GM18858 (cell line): ENCODE data around the gene GAPDHS.

Source experiments
- ATAC-seq: cut with Tn5 transposase; IDR thresholded peaks from one replicate; pipeline ENCODE4 v1.9.1; 2021; ENCODE audit not compliant: unreplicated experiment

Gene GAPDHS

DNA sequence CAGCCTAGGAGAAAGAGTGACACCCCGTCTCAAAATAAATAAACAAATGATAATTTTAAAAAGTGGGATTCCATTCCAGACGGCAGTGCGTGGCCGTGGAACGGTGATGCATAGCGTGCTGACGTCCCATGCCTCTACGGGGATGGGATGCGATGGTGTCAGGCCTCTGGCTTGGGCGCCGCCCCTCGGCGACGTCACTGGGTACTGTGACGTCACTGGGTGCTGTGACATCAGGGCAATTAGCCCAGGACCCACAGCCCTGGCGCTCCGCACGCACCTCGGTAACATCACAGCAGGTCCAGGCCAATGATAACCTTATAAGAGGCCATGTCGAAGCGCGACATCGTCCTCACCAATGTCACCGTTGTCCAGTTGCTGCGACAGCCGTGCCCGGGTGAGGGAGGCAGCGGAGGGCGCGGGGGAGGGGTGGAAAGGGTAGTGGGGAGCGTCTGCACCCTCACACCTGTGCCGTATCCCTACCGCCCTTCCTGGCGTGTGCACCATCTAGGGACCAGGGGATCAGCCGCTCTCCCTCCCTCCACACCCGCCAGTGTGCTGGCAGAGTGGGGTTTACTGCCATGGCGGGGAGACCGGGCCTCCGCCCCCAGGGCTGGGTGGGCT lies at the start of gene GAPDHS:
TSS of gene GAPDHS (plus strand) at position 256 of the 621 bp plus-strand sequence. CDS start at position 328, 72 bp downstream.
- ATAC-seq: no peak

- no peak for ATAC-seq
Observed at GRCh38 chr19:35484252-35485036, 48.8 kb upstream of the GAPDHS start.

DNA sequence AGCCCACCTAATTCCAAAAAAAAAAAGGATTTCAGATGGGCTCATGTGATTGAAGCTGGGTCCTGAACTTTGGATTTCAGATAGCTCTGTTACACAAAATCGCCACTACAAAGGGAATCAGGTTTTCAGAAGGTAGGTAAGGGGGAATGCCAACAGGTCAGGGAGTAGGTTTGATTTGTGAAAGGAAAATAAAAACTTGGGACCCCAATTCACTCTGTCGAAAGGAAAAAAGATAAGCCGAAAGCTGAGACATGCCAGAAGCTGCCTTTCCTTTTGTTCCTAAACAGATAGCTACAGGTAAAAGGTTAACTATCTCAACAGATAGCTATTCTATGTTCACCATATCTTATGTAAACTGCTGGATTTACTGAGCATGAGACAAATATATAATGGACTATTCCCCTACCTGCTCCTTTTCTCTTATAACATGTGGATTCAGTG lies 47.0 kb upstream of the GAPDHS start:
- no peak for ATAC-seq

DNA sequence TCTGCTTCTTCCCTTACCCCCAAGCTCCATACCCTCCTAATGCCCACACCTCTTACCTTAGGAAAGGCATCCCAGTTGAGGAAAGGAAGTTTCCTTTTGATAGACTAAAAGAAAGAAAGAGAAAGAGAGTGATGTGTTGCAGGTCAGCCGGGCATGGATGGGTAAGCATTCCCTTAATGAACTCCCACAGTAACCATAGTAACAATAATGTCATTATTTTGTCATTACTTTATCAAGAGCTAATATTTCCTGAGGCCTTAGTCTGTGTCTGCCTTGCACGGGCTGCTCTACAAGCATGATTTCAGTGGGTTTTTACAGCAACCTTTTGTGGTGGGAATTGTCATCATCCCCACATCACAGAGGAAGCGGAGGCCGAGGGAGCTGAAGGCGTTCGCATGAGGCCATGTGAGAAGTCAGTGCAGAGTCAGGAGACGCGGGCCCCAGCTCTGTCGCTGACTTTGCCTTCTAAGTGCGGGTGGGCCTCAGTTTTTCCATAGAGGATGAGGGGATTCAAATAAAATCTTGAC lies 45.5 kb upstream of the GAPDHS start:
- ATAC-seq: no peak

DNA sequence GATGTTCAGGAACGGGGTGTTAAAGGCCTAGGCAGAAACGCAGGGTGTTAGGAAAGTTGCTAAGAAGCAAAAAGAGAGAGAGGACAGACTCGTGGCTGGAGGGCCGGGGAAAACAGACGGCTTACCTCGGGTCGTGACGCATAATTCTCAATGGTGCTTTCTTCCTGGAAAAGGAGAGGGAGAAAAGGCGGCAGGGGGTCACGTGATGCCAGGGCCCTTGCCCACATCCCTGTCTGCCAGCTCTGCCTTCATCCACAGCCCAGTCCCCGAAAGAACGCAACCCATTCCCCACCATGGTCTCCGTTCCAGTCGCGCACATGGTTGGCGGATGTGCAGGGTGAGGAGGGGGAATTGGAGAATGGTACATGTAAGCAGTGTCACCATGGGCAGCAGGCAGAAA lies 44.6 kb upstream of the GAPDHS start:
- no peak for ATAC-seq

DNA sequence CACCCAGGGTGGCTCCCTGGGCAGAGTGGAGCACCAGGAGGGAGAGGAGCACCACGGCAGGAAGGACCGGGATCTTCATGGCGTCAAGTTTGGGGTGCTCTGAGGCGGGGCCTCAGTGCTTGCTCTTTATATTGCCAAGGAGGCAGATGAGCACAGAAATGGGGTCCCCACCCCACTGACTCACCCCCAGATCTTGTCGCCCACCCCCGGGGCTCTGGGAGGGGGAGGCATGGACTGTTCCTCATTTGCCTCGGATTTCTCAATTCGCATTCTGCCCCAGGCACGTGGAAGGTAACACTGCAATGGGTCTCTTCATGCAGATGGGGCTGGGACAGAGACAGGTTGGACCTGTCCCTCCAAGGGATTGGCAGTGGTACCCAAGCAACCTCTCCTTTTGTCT lies 42.9 kb upstream of the GAPDHS start, which contains the start of gene KRTDAP:
TSS of gene KRTDAP (minus strand) at position 101 of the 400 bp plus-strand sequence. CDS start at position 79, 22 bp downstream.
- no peak for ATAC-seq

DNA sequence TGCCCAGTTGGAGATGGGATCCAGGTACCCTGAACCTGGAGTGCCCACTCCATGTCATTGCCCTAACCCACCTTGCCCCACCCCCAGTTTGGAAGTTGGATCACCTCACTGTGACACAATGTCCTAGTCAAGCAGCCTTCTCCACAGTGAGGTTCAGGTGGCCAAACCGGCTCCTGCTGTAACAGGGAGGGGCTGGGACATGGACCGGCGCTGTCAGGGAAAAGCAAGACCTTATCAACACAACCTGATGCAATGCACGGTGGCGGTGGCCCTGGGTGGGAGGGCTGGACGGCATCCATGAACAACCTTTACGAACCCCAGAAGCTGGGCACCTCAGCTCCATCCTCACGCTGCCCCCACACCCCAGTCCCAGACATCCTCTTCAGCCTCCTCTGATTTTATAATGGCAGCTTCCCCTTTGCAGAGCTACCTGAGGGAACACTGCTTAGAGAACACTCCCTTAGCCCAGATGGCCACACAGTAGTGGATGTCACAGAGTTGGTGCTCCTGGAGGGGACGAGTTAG lies 41.4 kb upstream of the GAPDHS start:
- ATAC-seq: no peak

DNA sequence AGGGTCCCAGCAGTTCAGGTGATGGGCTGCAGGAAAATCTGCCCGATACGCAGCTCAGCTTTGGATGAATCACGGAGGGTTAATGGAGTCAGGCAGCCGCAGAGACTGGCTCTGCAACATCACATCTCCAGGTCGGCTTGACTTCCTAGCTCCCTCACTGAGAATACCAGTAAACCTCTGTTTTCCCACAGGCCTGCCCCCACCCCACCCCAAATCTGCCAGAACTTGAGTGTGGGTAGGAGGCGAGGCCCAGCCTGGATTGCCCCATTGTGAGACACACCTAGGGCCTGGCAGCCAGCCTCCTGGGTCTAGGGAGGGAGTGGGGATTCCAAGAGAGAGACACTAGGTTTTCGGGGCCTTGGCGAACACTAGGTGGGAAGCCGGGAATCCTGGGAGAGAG lies 39.3 kb upstream of the GAPDHS start:
- no peak for ATAC-seq

GRCh38 chr19:35495107-35496064 lies 37.9 kb upstream of the GAPDHS start:
- no peak for ATAC-seq

- no peak for ATAC-seq
Observed at GRCh38 chr19:35497406-35497805, 35.9 kb upstream of the GAPDHS start.

GRCh38 chr19:35498220-35498619 lies 35.0 kb upstream of the GAPDHS start:
- ATAC-seq: no peak

GRCh38 chr19:35498984-35499527 lies 34.2 kb upstream of the GAPDHS start:
- no peak for ATAC-seq

DNA sequence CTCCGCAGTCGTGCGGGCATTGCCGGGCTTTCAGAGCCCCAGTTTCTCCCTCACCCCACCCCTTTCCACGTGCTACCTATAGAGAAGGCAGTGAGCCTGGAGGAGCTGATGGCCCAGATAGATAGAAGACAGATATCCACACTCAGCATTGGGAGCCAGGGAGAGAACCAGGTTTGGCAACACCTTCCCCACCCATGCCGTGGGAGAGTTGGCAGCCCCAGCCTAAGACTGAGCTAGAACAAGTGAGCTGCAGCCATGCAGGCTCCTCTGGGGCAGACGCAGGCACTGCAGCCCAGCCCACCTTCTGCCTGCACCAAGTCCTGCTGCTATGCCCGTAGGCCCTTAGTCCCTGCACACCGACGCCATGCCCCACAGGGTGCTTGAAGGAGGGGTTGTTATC lies 32.6 kb upstream of the GAPDHS start:
- ATAC-seq: no peak

- no peak for ATAC-seq
Observed at GRCh38 chr19:35501684-35502083, 31.6 kb upstream of the GAPDHS start.

DNA sequence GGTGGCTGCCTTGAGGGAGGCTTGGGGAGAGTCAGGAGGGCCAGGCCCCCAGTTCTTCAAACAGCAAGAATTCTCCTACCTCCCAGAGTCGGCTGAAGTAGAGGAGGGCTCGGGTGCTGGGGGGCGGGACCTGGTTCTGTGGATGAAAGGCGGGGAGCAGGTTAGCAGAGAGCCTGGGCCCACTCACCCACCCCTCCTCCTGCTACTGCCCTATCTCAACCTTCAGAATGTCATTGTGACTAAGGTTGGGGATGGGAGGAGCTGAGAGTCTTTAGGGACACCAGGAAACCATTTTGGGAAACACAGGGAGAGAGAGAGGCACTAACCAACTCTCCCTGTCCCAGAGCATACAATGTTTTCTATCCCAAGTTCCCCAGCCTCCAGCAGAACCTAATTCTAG lies 30.5 kb upstream of the GAPDHS start:
- ATAC-seq: no peak

DNA sequence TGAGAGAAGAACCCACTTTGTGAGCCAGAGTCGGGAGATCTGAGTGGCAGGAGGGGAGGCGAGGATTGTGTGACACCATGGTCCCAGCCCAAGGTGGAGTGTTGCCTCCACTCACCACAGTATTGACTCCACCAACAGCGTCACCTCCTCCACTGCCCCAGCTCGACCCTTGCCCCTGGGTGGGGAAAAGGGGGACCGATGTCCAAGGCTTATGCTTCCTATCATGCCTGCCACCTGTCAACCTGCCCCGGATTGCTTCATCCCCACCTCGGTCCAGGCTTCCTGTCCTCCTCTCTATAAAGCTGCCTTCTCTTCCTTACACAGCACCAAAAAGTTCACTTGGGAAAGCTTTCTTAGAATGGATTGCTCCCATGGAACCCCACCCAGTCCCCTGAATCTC lies 27.2 kb upstream of the GAPDHS start:
- ATAC-seq: no peak

DNA sequence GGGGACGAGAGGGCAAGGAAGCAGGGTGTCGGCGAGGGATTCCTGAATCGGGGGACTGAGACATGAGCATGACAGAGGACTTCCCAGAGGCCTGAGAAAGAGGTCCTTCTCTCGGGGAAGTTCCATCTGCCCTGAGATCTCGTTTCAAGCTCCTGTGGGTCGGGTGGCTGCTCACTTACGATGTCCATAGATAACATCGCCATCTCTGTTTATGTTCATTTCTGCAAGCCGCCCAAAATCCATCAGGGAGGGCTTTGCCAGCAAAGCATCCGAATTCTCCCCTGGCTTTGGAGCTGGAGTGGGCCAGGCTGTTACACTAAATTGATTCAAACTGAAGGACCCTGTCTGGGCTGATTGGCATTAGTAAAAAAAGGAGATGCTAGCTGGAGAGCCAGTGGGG lies 25.7 kb upstream of the GAPDHS start:
- ATAC-seq: no peak

DNA sequence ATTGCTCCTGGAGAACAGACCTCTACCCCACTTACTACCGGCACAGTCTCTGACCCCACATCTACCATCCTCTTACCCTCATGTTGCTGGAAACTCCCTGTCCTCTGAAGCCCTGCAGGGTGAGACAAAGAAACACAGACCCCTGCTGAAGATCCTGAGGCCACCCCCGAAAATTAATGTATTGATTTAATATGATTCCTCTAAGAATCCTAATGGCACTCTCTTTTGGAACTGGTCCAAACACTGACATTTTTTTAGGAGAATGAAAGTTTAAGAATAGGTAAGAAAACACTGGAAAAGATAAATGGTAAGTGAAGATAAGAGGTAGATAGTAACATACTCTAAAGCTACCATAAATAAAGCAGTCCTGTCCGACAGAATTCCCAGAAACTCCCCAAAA lies 25.1 kb upstream of the GAPDHS start:
- ATAC-seq: no peak

GRCh38 chr19:35509018-35509652 lies 24.1 kb upstream of the GAPDHS start:
- no peak for ATAC-seq
